NCI-H1436 treated with DMSO at 0.1 percent for 48 hours (cell line): Measurements from ENCODE around the gene SALL2.

Source experiments
- DNase-seq: peaks from one replicate; lab custom pipeline; 2025; lab: John Stamatoyannopoulos, UW

The SALL2 gene

DNA sequence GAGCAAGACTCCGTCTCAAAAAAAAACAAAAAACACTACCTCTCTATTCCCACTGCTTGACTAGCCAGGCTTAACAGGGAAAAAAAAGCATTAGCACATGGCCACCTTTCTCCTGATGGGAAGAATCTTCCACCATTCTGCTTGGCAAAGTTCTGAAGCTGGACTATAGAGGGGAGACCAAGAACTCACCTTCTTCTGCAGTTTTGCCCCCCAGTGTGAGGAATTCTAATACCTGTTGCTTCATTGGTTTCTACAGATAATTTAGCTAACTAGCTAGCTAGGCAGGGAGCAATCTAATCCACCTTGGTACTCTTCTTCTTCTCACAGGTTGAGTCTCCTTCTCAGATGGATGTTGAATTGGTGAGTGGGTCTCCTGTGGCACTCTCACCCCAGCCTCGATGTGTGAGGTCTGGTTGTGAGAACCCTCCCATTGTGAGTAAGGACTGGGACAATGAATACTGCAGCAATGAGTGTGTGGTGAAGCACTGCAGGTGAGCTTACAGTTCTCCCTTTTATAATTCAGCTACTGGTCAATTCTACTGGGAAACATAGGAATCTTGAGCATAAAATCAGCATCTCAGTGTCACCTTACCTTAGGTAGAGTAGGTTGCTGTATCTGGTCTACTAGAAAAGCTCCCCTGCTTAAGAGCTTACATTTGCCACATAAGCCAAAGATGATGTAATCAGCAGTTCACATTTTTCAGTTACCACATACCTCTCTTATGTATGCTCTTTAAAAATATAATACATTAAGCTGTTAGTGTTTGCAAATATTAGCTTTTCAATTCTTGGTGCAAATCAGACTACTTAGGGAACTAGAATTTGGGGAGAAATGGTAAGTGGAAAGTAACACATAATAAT is 31.0 kb downstream of the SALL2 start:
- no peak for DNase-seq

DNA sequence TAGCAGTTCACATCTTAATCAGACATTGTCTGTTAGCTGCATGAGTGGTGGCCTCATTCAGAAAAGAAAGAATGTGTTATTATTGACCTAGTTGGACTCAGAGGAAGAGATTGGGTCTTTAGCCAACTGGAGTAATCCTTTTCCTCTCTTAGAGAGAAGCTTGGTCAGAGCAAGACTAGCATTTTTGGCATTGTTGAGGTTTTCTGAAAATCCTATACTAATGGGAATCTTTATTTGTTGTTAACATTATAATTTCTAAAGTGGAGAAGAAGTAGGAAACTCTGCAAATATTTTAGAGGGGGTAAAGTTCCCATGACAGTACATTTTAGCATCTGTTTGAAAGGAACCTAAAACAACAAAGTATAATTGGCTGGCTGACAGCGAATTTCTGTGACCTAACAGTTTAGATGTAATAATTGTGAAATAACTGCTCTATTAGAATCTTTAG is 39.5 kb downstream of the SALL2 start:
- DNase-seq, result no peak

DNA sequence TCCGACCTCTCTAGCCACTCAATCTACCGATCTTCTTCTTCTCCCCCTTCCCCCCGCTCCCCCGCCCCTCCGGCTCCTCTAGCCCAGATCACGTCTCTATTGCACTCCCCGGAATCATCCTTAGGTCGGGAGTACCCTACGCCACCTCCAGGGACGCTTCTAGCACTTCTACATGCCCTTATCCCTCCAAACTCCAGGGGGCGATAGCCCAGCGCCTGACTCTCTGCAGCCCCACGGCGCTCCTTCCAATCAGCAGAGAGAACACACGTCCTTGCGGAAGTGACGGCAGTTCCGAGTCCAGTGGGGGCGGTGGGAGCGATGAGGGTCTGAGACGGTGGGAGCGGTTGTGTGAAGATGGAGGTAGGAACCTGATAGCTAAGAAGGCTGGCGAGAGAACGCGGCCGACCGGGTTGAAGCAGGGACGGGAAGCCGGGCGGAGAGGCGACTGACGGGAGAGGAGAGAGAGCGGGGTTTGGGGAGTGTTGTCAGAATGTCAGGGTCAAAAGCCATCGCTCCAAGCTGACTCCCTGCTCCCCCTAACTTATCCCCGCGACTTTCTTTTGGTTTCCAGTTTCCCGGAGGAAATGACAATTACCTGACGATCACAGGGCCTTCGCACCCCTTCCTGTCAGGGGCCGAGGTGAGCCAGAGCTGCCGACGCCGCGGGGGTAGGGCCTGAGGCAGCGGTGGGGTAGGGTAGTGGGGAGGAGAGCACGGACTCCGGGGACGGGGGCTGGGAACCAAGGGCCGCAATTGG is 49.0 kb downstream of the SALL2 start, which contains the start of the genes RAB2B and TOX4:
Gene RAB2B (minus strand): TSS at position 35 of the 757 bp plus-strand sequence. CDS start 87 bp downstream, outside the sequence.
Gene TOX4 (plus strand): TSS at position 271 of the 757 bp plus-strand sequence. CDS start 84 bp downstream, at position 355.
- peak; percentile 98 for DNase-seq

DNA sequence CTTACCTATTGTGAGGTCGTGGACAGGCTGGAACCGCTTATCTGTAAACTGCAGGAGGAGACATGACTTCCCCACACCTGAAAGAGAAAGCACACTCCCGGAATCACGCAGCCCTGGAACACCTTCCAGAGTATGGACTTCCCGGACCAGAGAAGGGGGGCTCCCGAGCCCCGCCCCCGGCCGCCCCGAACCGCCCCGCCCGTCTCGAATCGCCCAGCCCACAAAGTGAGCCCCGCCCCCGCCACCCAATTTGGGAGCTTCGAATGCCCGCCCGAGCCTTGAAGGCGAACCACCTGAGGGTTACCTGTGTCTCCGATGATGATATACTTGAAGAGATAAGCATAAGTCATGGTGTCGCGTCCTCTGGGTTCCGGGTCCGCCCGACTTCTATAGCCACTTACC is 49.6 kb downstream of the SALL2 start:
- DNase-seq, result no peak

DNA sequence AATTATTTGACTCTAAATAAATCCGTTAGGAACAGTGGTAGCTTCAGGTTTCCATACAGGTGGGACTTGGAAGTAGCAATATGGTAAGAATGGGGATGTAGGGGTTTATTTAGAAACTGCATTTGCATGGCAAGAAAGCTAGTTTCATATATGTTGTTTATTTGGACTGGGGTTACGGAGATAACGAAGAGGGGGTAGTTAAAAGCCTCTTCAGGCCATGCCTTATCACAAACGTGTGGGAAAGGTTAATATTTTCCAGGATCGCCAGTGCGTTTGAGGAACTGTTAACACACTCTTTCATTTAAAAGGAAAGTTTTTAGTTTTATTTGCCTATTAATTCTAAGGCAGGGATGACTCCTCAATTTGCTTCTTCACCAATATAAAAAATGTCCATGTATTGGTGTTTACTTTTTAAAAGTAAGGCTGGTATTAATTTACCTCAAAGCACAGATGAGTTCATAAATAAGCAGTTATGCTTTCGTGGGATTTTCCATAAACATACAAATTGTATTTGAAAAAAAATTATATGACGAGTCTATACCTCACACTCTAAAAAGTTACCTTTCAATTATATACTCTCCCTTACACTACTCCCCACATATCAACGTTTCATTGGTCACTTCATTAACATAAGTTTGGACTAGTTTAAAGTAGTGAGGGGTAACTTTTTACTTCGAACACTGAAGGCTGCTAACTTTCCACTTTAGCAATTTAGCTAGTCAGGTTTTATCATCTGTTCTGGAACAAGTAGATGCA is 50.2 kb downstream of the SALL2 start:
- no peak for DNase-seq
